ENCODE measurements around the gene AHCY.

GRCh38 chr20:34251619-34252018 is 51.5 kb downstream of the AHCY start:
- TF ChIP-seq POLR2AphosphoS5 (IDR thresholded peaks at IDR 0.05; ENCODE audit: low read depth, low read length) (no peak), REST (IDR thresholded peaks at IDR 0.05; ENCODE audit: insufficient read depth in 1 of 2, low read depth in 2 of 2, low read length in 2 of 2) (no peak), FOXP2 (optimal IDR thresholded peaks at IDR 0.05; ENCODE audit: borderline replicate concordance, extremely low read depth, extremely low read length, insufficient read depth) (no peak), TAF1 (IDR thresholded peaks at IDR 0.05; ENCODE audit: borderline replicate concordance, insufficient read depth, low read length) (no peak)
